HEK293 (cell line): ENCODE results near the gene IL10RA.

Experiments used
- KLF16 ChIP-seq: fragments of 450-650 bp; formaldehyde crosslinking; IDR thresholded peaks from 2 replicates; pipeline ENCODE4 v1.5.1; 2017; ENCODE audit warnings: missing biosample characterization, missing genetic modification characterization
- ZNF133 ChIP-seq: fragments of 450-650 bp; formaldehyde crosslinking; IDR thresholded peaks from 2 replicates; pipeline ENCODE4 v1.5.1; 2016; ENCODE audit warnings: missing biosample characterization, missing genetic modification characterization
- ZNF658 ChIP-seq: fragments of 450-650 bp; formaldehyde crosslinking; IDR thresholded peaks from 2 replicates; pipeline ENCODE4; 2016; ENCODE audit warnings: missing biosample characterization, missing genetic modification characterization
- ZNF670 ChIP-seq: fragments of 450-650 bp; formaldehyde crosslinking; IDR thresholded peaks from 2 replicates; pipeline ENCODE4 v1.5.1; 2016; ENCODE audit warnings: missing biosample characterization, missing genetic modification characterization, low read depth
- ZNF707 ChIP-seq: fragments of 450-650 bp; formaldehyde crosslinking; IDR thresholded peaks from 2 replicates; pipeline ENCODE4 v1.5.1; 2016; ENCODE audit warnings: missing biosample characterization, missing genetic modification characterization
- ZNF76 ChIP-seq: fragments of 450-650 bp; formaldehyde crosslinking; IDR thresholded peaks from 2 replicates; pipeline ENCODE4; 2016; ENCODE audit warnings: low read depth, missing biosample characterization, missing genetic modification characterization, borderline replicate concordance
- TF ChIP-seq, protein P1 (sequence below): fragments of 450-650 bp; formaldehyde crosslinking; IDR thresholded peaks from 2 replicates; pipeline ENCODE4 v1.5.1; 2016; ENCODE audit warnings: missing biosample characterization, missing genetic modification characterization
- TF ChIP-seq, protein P2 (sequence below): fragments of 450-650 bp; formaldehyde crosslinking; IDR thresholded peaks from 2 replicates; pipeline ENCODE4 v1.5.1; 2016; ENCODE audit warnings: missing biosample characterization, missing genetic modification characterization
- TF ChIP-seq, protein P3 (sequence below): fragments of 450-650 bp; formaldehyde crosslinking; IDR thresholded peaks from 2 replicates; pipeline ENCODE4 v1.5.1; 2017; ENCODE audit warnings: missing biosample characterization, missing genetic modification characterization

Gene IL10RA

DNA sequence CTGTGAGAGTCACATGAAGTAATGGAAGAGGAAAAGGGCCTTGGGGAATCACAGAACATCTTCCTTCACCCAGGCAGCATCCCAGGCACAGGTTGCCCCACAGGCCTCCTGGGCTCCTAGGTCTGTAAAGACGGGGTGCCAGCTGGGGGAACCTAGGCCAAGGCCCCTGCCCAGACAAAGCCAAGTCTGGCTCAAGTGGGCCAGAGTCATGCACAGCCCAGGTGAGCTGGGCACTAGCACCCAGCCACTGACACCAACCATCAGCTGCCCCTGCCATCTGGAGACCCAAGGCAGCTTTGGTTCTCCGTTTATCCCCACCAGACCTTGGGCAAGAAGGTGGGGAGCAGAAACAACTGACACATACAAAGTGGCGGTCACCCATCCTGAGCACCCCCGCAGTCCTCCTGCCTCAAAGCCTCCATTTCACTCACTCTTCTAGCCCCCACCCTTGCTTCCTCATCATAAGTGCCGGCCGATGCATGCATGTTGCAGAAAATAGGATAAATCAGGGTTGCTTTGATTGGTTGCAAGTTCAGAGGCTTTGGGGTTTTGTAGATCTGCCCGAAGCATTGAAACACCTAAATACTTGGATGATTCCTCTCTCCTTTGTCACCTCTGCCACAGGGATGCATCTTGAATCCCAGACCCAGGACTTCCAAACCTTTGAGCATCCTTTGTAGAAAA is 64.2 kb downstream of the IL10RA start (continued):
- TF ChIP-seq, protein P1, sequence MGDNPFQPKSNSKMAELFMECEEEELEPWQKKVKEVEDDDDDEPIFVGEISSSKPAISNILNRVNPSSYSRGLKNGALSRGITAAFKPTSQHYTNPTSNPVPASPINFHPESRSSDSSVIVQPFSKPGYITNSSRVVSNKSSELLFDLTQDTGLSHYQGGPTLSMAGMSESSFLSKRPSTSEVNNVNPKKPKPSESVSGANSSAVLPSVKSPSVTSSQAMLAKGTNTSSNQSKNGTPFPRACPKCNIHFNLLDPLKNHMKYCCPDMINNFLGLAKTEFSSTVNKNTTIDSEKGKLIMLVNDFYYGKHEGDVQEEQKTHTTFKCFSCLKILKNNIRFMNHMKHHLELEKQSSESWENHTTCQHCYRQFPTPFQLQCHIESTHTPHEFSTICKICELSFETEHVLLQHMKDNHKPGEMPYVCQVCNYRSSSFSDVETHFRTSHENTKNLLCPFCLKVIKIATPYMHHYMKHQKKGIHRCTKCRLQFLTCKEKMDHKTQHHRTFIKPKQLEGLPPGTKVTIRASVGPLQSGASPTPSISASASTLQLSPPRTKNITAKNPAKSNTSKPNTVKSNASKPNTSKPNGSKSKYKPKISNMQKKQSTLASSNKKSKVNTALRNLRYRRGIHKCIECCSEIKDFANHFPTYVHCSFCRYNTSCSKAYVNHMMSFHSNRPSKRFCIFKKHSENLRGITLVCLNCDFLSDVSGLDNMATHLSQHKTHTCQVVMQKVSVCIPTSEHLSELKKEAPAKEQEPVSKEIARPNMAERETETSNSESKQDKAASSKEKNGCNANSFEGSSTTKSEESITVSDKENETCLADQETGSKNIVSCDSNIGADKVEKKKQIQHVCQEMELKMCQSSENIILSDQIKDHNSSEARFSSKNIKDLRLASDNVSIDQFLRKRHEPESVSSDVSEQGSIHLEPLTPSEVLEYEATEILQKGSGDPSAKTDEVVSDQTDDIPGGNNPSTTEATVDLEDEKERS (tag by site-specific recombination): no peak
- TF ChIP-seq ZNF133 (tag by site-specific recombination) (no peak), ZNF670 (tag by site-specific recombination) (no peak), ZNF658 (tag by site-specific recombination) (no peak), KLF16 (tag by site-specific recombination) (no peak), ZNF76 (tag by site-specific recombination) (no peak), ZNF707 (tag by site-specific recombination) (no peak)
- TF ChIP-seq, protein P2, sequence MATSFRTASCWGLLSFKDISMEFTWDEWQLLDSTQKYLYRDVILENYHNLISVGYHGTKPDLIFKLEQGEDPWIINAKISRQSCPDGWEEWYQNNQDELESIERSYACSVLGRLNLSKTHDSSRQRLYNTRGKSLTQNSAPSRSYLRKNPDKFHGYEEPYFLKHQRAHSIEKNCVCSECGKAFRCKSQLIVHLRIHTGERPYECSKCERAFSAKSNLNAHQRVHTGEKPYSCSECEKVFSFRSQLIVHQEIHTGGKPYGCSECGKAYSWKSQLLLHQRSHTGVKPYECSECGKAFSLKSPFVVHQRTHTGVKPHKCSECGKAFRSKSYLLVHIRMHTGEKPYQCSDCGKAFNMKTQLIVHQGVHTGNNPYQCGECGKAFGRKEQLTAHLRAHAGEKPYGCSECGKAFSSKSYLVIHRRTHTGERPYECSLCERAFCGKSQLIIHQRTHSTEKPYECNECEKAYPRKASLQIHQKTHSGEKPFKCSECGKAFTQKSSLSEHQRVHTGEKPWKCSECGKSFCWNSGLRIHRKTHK: no peak
- TF ChIP-seq, protein P3, sequence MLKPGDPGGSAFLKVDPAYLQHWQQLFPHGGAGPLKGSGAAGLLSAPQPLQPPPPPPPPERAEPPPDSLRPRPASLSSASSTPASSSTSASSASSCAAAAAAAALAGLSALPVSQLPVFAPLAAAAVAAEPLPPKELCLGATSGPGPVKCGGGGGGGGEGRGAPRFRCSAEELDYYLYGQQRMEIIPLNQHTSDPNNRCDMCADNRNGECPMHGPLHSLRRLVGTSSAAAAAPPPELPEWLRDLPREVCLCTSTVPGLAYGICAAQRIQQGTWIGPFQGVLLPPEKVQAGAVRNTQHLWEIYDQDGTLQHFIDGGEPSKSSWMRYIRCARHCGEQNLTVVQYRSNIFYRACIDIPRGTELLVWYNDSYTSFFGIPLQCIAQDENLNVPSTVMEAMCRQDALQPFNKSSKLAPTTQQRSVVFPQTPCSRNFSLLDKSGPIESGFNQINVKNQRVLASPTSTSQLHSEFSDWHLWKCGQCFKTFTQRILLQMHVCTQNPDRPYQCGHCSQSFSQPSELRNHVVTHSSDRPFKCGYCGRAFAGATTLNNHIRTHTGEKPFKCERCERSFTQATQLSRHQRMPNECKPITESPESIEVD (tag by site-specific recombination): no peak
